Bronchial epithelial cell (primary cell): ENCODE measurements around the gene RNF121. TPM values are rescaled to one million over a fixed set of nuclear protein-coding genes. Genes with fewer than 3 reads are reported as not detected.

Experiments
- DNase-seq: peaks from one replicate; pipeline ENCODE4 v3.0.0-alpha.2; 2010; ENCODE audit warnings: low read depth
- FAIRE-seq: peaks from 2 replicates; lab custom pipeline; 2011; peaks lifted over from hg19 to GRCh38; lab: Jason Lieb, UNC
- H3K27me3 ChIP-seq: 2 replicates; pipeline ENCODE4 v1.5.1; 2011; ENCODE audit warnings: low read length; ENCODE audit not compliant: control insufficient read depth, insufficient read depth
- H3K36me3 ChIP-seq: 2 replicates; pipeline ENCODE4 v1.5.1; 2011; ENCODE audit warnings: low read length; ENCODE audit not compliant: control insufficient read depth, insufficient read depth
- H3K4me3 ChIP-seq: 2 replicates; pipeline ENCODE4 v1.5.1; 2011; ENCODE audit warnings: mild to moderate bottlenecking, low read depth, low read length, control low read depth
- CTCF ChIP-seq: IDR thresholded peaks from 2 replicates; pipeline ENCODE4 v1.5.1; 2011; ENCODE audit warnings: mild to moderate bottlenecking, moderate library complexity, low read length, control low read depth, inconsistent platforms; ENCODE audit not compliant: insufficient read depth, severe bottlenecking
- total RNA-seq: library from RNA; depleted of rRNA; stranded (reverse); fragments of >200 nt; gene quantifications from 2 replicates; pipeline ENCODE4 v1.2.1, GENCODE V29; 2014

The RNF121 gene
- total RNA-seq, 1 donor from 2014 or later: 32.6 TPM

DNA sequence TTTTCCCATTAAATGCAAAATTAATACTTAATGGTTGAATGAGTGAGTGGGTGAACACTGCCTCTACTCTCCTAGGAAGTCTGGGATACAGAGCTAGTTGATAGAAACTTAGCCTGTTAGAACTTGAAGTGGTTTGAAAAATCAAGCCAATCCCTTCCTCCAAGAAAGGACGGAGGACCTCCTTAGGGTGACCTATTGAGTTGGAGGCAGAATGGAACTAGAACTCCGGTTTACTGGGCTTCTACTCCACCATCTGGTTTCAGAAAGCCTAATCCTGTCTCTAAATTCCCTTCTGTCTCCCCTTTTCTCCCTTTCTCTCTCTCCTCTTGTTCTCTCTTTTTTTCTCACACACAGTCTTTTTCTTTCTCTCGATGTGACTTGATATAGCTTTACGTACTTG lies 50.2 kb downstream of the RNF121 start:
- peaks cover 3% of the 10 kb centered on the region for H3K36me3 ChIP-seq
- DNase-seq: no peak
- TF ChIP-seq CTCF: no peak
- no peak overlapping the region for H3K4me3 ChIP-seq
- FAIRE-seq: no peak
- H3K27me3 ChIP-seq: no peaks in the 10 kb centered on the region

GRCh38 chr11:71979602-71980001 lies 50.8 kb downstream of the RNF121 start:
- no peak overlapping the region for H3K4me3 ChIP-seq
- DNase-seq: no peak

DNA sequence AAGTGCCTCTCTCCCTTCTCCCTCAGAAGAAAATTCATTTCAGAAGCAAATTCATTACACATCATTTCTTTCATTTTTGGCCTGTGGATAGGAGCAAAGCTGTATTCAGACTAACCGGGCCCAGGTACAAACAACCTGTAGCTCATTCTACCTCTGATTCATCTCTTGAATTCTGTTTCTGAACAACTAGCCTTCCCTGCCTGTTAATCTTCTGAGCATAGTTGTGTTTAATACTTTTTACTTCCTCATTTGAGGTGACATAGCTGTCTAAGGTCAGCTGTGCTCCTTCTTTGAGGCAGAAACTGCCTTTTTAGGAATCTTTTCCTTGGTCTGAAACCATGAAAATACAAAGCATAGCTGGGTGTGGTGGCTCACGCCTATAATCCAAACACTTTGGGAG lies 57.3 kb downstream of the RNF121 start:
- no peak for TF ChIP-seq CTCF
- DNase-seq (no peak), FAIRE-seq (no peak)
- peaks cover 4% of the 10 kb centered on the region for H3K36me3 ChIP-seq
- H3K27me3 ChIP-seq: no peaks in the 10 kb centered on the region
- H3K4me3 ChIP-seq: no peak overlapping the region

More at GRCh38 chr11:71979602-71980001, 50.8 kb downstream of the RNF121 start:
- FAIRE-seq: no peak
- no peaks in the 10 kb centered on the region for H3K27me3 ChIP-seq
- peaks cover 3% of the 10 kb centered on the region for H3K36me3 ChIP-seq
- no peak for TF ChIP-seq CTCF

- TF ChIP-seq CTCF: no peak
- Histone ChIP-seq H3K27me3 (no peaks in the 10 kb centered on the region), H3K4me3 (no peak overlapping the region), H3K36me3 (peaks cover 4% of the 10 kb centered on the region)
- no peak for FAIRE-seq
- DNase-seq: no peak
These were observed 58.7 kb downstream of the RNF121 start for GRCh38 chr11:71987521-71987920.

- FAIRE-seq (no peak), DNase-seq (no peak)
- Histone ChIP-seq H3K4me3 (no peak overlapping the region), H3K27me3 (no peaks in the 10 kb centered on the region), H3K36me3 (peaks cover 4% of the 10 kb centered on the region)
- no peak for TF ChIP-seq CTCF
These were observed 59.2 kb downstream of the RNF121 start for GRCh38 chr11:71988050-71988449.

GRCh38 chr11:71990701-71991100 lies 61.9 kb downstream of the RNF121 start:
- no peak overlapping the region for H3K4me3 ChIP-seq
- H3K27me3 ChIP-seq: no peaks in the 10 kb centered on the region
- TF ChIP-seq CTCF: no peak
- H3K36me3 ChIP-seq: peaks cover 1% of the 10 kb centered on the region
- DNase-seq (no peak), FAIRE-seq (no peak)
